ENCODE measurements around the gene AIRE.

Gene AIRE

DNA sequence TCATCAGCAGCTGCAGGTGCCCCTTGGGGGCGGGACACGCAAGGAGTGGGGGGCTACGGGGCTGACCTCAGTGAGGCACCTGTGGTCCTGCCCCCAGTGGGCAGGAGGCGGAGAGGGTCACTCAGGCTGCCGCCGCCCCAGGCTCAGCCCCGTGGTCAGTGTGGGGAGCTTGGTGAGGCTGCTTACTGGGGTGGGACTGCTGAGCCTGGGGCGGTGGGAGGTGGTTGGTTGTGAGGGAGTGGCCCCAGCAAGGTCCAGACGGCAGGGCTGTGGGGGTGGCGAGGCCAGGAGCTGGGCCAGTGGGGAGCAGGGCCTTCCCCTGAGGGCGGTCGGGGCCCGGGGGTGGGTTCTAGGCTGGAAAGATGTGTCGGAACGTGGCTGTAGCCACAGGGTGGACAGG, 28.5 kb downstream of the AIRE start:
- DNase-seq, result no peak
- H3K4me3 Mint-ChIP-seq, result no peak overlapping the region
- H3K9me3 Mint-ChIP-seq, result no peaks in the 10 kb centered on the region
- H3K27ac Mint-ChIP-seq, result no peak overlapping the region
- H3K36me3 Mint-ChIP-seq, result peaks cover 21% of the 10 kb centered on the region
- no peaks in the 10 kb centered on the region for H3K27me3 Mint-ChIP-seq
- no peaks in the 10 kb centered on the region for H3K4me1 Mint-ChIP-seq
- CTCF ChIA-PET, result no interaction called here

DNA sequence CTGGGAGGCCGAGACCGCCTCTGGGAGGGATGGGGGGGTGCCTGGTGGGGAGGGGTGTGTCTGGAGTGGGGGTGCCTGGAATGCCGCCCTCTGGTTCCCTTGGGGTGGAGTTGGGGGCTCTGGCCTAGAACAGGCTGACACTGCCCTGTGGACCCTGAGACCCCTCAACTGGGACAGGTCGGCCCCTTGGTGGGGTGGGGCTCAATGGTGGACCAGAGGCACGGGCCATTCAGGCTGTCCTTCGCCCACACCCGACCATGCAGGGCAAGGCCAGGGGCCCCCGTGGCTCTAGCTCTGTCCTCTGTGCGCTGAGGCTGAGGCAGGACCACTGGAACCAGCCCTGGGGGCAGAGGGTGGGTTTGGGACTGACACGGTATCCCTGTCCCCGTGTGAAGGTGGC, 28.9 kb downstream of the AIRE start:
- CTCF ChIA-PET, result interaction anchor here (1.0 kb wide), 1 partner anchor 9 kb away, joined by 3 read pairs; no protein-coding TSS in a partner anchor
- no peaks in the 10 kb centered on the region for H3K9me3 Mint-ChIP-seq
- H3K27ac Mint-ChIP-seq, result no peak overlapping the region
- peaks cover 25% of the 10 kb centered on the region for H3K36me3 Mint-ChIP-seq
- no peaks in the 10 kb centered on the region for H3K4me1 Mint-ChIP-seq
- H3K4me3 Mint-ChIP-seq, result no peak overlapping the region
- no peak for DNase-seq
- H3K27me3 Mint-ChIP-seq, result no peaks in the 10 kb centered on the region

DNA sequence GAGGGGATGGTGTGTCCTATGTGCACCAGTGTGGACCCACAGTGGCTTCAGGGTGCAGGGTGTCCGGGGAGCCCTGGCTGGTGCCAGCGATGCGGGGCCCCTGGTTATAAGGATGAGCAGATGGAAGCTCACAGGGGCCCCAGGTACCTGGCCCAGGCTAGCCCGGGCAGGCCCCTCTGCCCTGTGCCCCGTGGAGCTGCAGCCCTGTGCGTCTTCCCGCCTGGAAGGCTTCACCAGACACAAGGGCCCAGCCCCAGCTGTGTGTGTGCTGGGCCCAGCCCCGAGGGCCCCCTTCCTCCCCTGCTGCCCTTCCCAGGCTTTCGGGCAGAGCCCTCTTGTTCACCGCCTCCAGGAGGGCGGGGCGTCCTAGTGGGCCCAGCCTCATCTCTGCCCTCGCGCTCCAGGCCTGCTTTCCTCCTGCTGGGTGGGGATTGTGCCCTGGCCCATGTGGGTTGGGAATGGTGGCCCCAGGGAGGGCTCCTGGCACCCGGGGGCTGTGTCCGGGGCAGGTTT, 30.1 kb downstream of the AIRE start:
- H3K4me3 Mint-ChIP-seq, result no peak overlapping the region
- H3K27me3 Mint-ChIP-seq, result no peaks in the 10 kb centered on the region
- no peak overlapping the region for H3K27ac Mint-ChIP-seq

DNA sequence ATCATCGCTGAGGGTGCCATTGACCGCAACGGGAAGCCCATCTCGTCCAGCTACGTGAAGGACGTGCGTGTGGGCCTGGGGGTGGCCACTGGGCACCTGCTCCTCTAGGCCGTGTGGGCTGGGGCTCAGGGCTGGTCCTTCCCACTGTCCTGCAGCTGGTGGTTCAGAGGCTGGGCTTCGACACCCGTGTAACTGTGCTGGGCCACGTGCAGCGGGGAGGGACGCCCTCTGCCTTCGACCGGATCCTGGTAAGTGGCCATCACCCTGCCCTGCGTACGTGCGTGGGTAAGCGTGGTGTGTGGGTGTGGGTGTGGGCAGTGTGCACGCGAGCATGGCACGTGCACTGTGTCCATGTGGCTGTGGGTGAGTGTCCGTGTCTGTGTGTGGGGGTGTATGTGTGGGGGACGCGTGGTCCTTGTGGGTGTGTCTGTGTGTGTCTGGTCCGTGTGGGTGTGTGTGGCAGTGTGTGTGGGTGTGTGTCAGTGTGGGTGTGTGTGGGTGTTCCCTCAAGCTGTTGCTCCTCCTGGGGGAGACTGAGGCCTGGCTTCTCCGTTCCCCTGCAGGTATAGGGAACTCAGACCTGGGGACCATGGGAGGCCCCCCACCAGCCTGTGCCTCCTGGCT, 30.7 kb downstream of the AIRE start:
- Mint-ChIP-seq H3K4me1 (no peaks in the 10 kb centered on the region), H3K9me3 (no peaks in the 10 kb centered on the region), H3K36me3 (peaks cover 19% of the 10 kb centered on the region), H3K27ac (no peak overlapping the region), H3K27me3 (no peaks in the 10 kb centered on the region), H3K4me3 (no peak overlapping the region)
- no peak for DNase-seq
- CTCF ChIA-PET, result no interaction called here

More for the DNA sequence above, 30.1 kb downstream of the AIRE start:
- Mint-ChIP-seq H3K4me1 (no peaks in the 10 kb centered on the region), H3K9me3 (no peaks in the 10 kb centered on the region), H3K36me3 (peaks cover 25% of the 10 kb centered on the region)
- no peak for DNase-seq
- CTCF ChIA-PET, result interaction anchor here (1.0 kb wide), 1 partner anchor 11 kb away, joined by 3 read pairs; no protein-coding TSS in a partner anchor

DNA sequence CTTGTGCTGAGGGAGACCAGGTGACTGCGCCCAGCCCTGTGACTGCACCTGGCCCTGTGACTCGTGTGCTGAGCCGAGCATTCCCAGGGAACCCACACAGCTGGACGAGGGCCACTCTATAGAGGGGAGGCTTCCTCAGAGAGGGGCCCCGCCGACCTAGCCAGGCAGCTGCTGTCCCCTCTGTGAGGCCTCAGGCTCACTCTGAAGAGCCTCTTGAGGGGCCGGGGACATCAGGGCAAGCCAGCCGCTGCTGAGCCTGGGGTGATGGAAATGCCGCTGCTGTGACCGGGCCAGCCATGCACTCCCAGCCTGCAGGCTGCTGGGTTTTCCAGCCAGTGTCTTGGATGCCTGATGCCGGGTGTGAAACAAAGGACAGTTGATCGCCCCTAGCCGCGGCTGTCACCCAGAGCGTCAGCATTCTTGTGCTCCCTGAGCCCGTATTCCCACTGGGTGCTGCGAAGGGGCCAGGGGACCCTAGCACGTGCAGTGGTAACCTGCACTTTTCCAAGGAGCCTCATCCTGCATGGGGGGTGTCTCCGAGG, 31.6 kb downstream of the AIRE start:
- H3K27me3 Mint-ChIP-seq, result no peaks in the 10 kb centered on the region
- no peak for DNase-seq
- H3K4me3 Mint-ChIP-seq, result no peak overlapping the region
- H3K27ac Mint-ChIP-seq, result no peak overlapping the region
- H3K4me1 Mint-ChIP-seq, result no peaks in the 10 kb centered on the region
- H3K36me3 Mint-ChIP-seq, result peaks cover 15% of the 10 kb centered on the region
- CTCF ChIA-PET, result no interaction called here
- H3K9me3 Mint-ChIP-seq, result no peaks in the 10 kb centered on the region

DNA sequence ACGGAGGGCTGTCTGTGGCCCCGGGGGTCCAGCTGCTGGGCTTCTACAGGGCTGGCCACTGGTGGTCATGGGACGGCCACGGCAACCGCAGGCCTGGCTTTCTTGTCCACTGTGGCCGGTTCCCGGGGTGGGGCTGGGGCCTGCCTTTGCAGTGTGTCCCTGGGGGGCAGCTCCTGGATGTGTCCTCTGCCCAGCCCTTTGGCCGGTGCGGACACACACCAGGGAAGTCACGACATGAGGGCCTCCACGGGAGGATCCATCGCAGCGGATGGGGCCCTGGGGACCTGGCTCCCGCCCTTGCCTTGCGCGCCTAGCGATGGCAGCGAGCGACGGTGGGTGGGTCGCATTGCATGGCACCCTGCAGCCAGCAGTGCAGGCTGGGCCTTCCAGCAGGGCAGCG, 32.2 kb downstream of the AIRE start:
- DNase-seq, result no peak
- no peak overlapping the region for H3K27ac Mint-ChIP-seq
- no peaks in the 10 kb centered on the region for H3K27me3 Mint-ChIP-seq
- H3K4me3 Mint-ChIP-seq, result no peak overlapping the region
- no peaks in the 10 kb centered on the region for H3K9me3 Mint-ChIP-seq
- H3K36me3 Mint-ChIP-seq, result peaks cover 12% of the 10 kb centered on the region
- no peaks in the 10 kb centered on the region for H3K4me1 Mint-ChIP-seq
- CTCF ChIA-PET, result no interaction called here

DNA sequence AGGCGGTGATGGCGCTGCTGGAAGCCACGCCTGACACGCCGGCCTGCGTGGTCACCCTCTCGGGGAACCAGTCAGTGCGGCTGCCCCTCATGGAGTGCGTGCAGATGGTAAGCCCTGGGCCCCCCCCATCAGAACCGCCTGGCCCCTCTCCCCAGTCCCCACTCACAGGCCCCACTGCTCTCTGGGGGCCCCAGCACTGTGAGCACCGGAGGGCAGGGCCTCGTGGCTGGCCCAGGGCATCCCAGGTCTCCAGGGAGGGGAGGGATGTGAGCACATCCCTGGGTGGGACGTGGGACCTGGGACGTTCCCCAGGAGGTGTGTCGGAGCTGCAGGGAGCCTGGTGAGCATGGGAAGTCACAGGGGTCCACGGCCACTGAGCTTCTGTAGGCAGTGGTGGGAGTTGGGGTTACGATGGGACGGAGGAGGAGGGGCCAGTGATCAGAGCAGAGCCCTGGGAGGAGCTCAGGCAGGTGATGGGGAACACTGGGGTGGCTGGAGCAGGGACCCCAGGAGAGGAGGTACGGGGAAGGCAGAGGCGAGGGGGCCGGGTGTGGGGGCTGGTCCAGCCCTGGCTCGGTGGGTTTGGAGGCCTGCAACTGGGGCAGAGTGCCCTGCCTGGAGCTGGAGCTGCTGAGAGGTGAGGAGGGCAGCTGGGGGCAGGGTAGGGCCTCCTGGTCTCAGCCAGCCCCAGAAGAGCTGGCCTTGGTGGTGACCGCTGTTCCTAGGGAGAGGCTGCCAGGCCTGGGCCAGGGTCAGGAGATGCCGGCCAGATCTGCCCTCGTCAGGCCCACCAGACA, 33.0 kb downstream of the AIRE start:
- Mint-ChIP-seq H3K4me3 (no peak overlapping the region), H3K27me3 (no peaks in the 10 kb centered on the region), H3K9me3 (no peaks in the 10 kb centered on the region), H3K36me3 (peaks cover 10% of the 10 kb centered on the region), H3K4me1 (no peaks in the 10 kb centered on the region), H3K27ac (no peak overlapping the region)
- DNase-seq, result no peak
- CTCF ChIA-PET, result no interaction called here

DNA sequence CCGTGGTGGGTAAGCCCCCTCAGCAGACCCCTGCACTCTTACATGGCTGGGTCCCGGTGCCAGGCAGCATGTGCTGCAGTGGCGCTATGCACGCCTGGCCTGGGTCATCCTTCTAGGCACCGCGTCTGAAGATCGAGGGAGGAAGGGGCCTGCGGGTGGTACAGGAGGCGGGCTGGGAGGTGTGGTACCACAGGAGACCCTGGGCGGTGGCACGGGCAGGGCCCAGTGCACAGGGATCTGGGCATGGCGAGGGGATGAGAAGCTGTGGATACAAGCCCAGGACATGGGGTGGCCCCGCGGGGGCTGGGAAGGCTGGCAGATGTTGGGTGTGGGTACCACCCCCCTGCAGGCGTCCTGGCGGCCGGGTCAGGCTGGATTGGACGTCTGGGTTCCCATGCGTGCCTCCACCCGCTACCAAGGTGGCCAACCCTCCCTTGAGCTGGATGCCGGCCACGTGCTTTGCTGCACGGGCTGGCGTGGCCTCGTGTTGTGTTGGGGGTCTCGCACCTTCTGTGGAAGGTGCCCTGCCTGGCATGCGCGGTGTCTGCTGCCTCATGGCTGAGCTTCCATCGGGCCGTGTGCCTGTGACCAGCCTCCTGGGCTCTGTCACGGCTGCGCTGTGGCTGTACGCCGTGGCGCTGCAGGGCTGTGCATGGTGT, 33.9 kb downstream of the AIRE start:
- no peaks in the 10 kb centered on the region for H3K27me3 Mint-ChIP-seq
- H3K4me1 Mint-ChIP-seq, result no peaks in the 10 kb centered on the region
- CTCF ChIA-PET, result interaction anchor here (0.9 kb wide), 1 partner anchor 15 kb away, joined by 3 read pairs; no protein-coding TSS in a partner anchor
- H3K36me3 Mint-ChIP-seq, result peaks cover 10% of the 10 kb centered on the region
- no peaks in the 10 kb centered on the region for H3K9me3 Mint-ChIP-seq
- no peak for DNase-seq
- H3K4me3 Mint-ChIP-seq, result no peak overlapping the region
- H3K27ac Mint-ChIP-seq, result no peak overlapping the region

DNA sequence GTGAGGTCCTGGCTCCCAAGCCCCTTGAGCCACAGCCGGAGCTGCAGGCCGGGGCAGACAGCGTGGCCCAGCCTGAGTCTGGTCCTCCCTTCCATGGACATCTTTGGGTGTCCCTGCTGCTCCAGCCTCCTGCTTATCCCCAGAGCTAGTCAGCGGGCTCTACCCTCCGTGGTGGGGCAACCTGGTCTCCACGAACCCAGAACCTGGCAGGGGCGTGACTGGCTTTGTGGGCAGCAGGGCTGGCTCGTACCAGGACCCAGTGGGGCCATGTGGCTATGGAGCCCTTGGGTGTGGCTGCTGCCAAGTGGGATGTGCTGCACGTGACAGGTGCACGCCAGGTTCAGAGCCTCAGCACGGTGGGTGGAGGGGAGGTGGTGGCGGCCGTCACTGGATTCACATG, 35.2 kb downstream of the AIRE start:
- Mint-ChIP-seq H3K36me3 (peaks cover 8% of the 10 kb centered on the region), H3K4me1 (no peaks in the 10 kb centered on the region), H3K27ac (no peak overlapping the region), H3K27me3 (no peaks in the 10 kb centered on the region), H3K9me3 (no peaks in the 10 kb centered on the region), H3K4me3 (no peak overlapping the region)
- DNase-seq, result no peak
- CTCF ChIA-PET, result no interaction called here

DNA sequence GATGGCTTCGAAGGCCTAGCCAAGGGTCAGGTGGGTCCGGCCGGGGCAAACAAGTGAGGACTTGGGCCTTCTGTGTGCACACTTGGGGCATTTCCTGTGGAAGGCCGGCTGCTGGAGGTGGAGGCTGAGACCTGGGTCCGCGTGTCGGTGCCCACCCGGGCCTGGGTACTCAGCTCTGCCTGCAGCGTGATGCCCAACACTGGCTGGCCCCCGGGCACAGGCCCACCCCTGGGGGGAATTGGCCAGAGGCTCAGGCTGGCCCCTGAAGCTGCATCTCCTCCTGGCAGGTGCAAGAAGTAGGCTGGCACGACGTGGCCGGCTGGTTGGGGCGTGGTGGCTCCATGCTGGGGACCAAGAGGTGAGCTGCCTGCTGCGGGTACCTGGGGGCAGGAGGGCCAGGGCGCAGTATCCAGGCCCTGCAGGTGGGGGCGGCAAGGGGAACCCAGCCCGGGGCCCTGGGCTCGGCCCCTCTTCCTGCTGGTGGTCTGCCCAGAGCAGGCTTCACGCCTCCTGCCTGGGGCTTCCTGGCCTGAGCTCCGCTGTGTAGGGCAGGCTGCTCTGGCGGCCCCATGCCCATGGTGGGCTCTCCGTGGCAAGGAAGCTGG, 36.3 kb downstream of the AIRE start:
- H3K4me3 Mint-ChIP-seq, result no peak overlapping the region
- no peaks in the 10 kb centered on the region for H3K27me3 Mint-ChIP-seq
- peaks cover 5% of the 10 kb centered on the region for H3K36me3 Mint-ChIP-seq
- CTCF ChIA-PET, result no interaction called here
- no peaks in the 10 kb centered on the region for H3K4me1 Mint-ChIP-seq
- H3K27ac Mint-ChIP-seq, result no peak overlapping the region
- H3K9me3 Mint-ChIP-seq, result no peaks in the 10 kb centered on the region
- no peak for DNase-seq

DNA sequence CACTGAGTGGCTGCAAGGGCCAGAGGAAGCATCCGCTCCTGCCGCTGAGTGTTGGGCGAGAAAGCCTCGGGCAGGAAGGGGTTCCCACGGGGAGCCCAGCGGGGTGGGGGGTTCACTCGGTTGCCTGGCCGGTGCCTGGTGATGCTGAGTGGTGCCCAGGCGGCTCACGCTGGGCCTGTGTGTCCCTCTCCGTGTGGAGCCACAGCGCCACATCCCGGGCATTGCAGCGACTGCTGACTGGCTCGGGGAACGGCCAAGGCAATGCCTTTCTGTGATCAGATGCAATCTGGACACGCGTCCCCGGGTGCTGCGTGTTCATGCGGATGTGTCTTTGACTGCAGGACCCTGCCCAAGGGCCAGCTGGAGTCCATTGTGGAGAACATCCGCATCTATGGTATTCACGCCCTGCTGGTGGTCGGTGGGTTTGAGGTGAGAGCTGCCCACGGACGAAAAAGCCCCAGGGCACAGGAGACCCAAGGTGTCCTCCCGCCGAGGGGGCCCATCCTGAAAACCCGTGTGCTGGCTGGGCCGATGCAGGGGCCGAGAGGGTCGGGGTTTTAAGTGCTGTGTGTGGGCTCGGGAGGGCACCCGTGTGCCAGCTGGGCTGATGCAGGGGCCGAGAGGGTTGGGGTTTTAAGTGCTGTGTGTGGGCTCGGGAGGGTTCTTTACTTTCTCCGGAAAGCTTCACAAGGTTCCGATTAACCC, 37.1 kb downstream of the AIRE start:
- no peak overlapping the region for H3K4me3 Mint-ChIP-seq
- no peaks in the 10 kb centered on the region for H3K9me3 Mint-ChIP-seq
- CTCF ChIA-PET, result interaction anchor here (0.9 kb wide), 1 partner anchor 24 kb away, joined by 3 read pairs; no protein-coding TSS in a partner anchor
- H3K27me3 Mint-ChIP-seq, result no peaks in the 10 kb centered on the region
- H3K4me1 Mint-ChIP-seq, result no peaks in the 10 kb centered on the region
- peaks cover 5% of the 10 kb centered on the region for H3K36me3 Mint-ChIP-seq
- no peak for DNase-seq
- H3K27ac Mint-ChIP-seq, result no peak overlapping the region

DNA sequence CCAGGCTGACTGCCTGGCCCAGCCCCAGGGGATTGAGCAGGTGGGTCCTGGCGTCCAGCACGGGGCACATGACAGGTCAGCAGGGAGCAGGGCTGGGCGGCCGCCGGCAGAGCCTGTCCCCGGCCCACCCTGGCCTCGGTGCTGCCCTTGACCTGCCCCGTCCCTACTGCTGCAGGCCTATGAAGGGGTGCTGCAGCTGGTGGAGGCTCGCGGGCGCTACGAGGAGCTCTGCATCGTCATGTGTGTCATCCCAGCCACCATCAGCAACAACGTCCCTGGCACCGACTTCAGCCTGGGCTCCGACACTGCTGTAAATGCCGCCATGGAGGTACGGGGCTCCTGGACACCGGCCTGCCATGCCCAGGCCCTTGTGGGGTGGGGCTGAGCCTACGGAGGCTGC, 37.9 kb downstream of the AIRE start:
- Mint-ChIP-seq H3K27me3 (no peaks in the 10 kb centered on the region), H3K4me3 (no peak overlapping the region), H3K27ac (no peak overlapping the region), H3K36me3 (peaks cover 5% of the 10 kb centered on the region), H3K9me3 (no peaks in the 10 kb centered on the region), H3K4me1 (no peaks in the 10 kb centered on the region)
- CTCF ChIA-PET, result interaction anchor here (0.9 kb wide), 1 partner anchor 25 kb away, joined by 3 read pairs; no protein-coding TSS in a partner anchor
- DNase-seq, result no peak

DNA sequence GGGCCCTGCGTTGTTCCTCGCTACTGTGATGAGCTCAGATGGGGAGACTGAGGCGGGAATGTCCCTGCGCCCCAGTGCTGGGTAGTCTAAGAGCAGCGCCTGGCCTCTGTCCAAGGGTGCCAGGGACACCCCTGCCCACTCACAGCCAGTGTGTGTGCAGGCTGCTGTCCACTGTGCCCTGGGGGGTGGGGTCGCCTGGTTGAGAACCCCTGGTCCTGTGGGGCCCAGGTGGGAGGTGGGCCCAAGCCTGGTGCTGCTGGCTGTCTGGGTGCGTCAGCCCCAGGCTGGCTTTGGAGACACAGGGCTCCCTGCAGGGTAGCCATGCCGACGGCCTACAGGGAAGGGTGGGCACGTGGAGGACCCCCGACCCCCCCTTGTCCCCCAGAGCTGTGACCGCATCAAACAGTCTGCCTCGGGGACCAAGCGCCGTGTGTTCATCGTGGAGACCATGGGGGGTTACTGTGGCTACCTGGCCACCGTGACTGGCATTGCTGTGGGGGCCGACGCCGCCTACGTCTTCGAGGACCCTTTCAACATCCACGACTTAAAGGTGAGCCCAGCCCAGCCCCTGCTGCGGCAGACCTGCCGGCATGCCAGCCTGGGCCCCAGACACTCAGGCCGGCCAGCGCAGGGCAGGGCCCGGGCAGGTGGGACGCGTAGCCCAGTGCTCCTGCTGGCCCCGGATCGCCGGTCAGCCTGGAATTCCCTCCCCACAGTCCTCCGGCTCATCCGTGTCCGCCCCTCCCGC, 38.6 kb downstream of the AIRE start:
- Mint-ChIP-seq H3K9me3 (no peaks in the 10 kb centered on the region), H3K4me1 (no peaks in the 10 kb centered on the region), H3K36me3 (peaks cover 3% of the 10 kb centered on the region), H3K27ac (no peak overlapping the region), H3K27me3 (no peaks in the 10 kb centered on the region), H3K4me3 (no peak overlapping the region)
- DNase-seq, result no peak
- CTCF ChIA-PET, result interaction anchor here (0.9 kb wide), 1 partner anchor 26 kb away, joined by 3 read pairs; no protein-coding TSS in a partner anchor

Measured in activated naive CD4-positive, alpha-beta T cell treated with anti-CD3 and anti-CD28 coated beads, Interleukin-2, amount 10 ng/mL, durations not matched to agents 7 days and 5 days (primary cell).